ENCODE results near the gene DGLUCY. TPM values are rescaled to one million over a fixed set of nuclear protein-coding genes. Genes with fewer than 3 reads are reported as not detected.

Gene DGLUCY
- total and polyA plus RNA-seq, 2 of the 8 experiments (the other 6 are each of a cell fraction or from before 2014, with no cell fraction given) = 24.9 to 31.8 TPM

- TF ChIP-seq NANOG (IDR thresholded peaks at IDR 0.05; ENCODE audit: insufficient read depth, low read depth, low read length, poor library complexity, severe bottlenecking) (no peak), ZNF274 (IDR thresholded peaks at IDR 0.05; ENCODE audit: borderline replicate concordance, extremely low read depth, low read length) (no peak), POU5F1 (IDR thresholded peaks at IDR 0.05; ENCODE audit: low read depth, low read length) (no peak)
These were observed 128.8 kb downstream of the DGLUCY start (continued) for GRCh38 chr14:91242635-91243034.
